22Rv1 (cell line): ENCODE measurements around the gene CFAP46.

Experiments used
- CTCF ChIP-seq: fragments of 450-650 bp; IDR thresholded peaks from 2 replicates; pipeline ENCODE4 v1.5.1; 2017; ENCODE audit warnings: mild to moderate bottlenecking
- ZFX ChIP-seq: fragments of 450-650 bp; IDR thresholded peaks from 2 replicates; pipeline ENCODE4 v1.6.1; 2017; ENCODE audit warnings: antibody characterized with exemption, borderline replicate concordance

- no peak for TF ChIP-seq CTCF
- TF ChIP-seq ZFX, result no peak
These were observed 92.1 kb downstream of the CFAP46 start for GRCh38 chr10:132850246-132850645.
